Activated CD8-positive, alpha-beta memory T cell treated with anti-CD3 and anti-CD28 coated beads, Interleukin-2, amount 50 U/mL, for 24 hours (primary cell): ENCODE data around the gene CHAT.

Source experiments
- DNase-seq: peaks from one replicate; pipeline ENCODE4 v3.0.0-alpha.2; 2020; ENCODE audit errors: extremely low read depth

Gene CHAT

GRCh38 chr10:49612513-49613164 is 1.2 kb upstream of the CHAT start:
- no peak for DNase-seq

GRCh38 chr10:49613165-49613881 is 514 bp upstream of the CHAT start:
- no peak for DNase-seq

GRCh38 chr10:49614242-49615198 is 683 bp downstream of the CHAT start:
- no peak for DNase-seq

GRCh38 chr10:49615213-49615612 is 1.4 kb downstream of the CHAT start:
- no peak for DNase-seq

GRCh38 chr10:49615721-49616120 is 1.9 kb downstream of the CHAT start:
- DNase-seq: no peak

GRCh38 chr10:49616421-49617101 is 2.7 kb downstream of the CHAT start:
- DNase-seq: no peak

- no peak for DNase-seq
Measured at GRCh38 chr10:49617121-49618020, 3.5 kb downstream of the CHAT start.

GRCh38 chr10:49618821-49619220 is 5.0 kb downstream of the CHAT start:
- no peak for DNase-seq

- no peak for DNase-seq
Measured at GRCh38 chr10:49619613-49620012, 5.8 kb downstream of the CHAT start.

- DNase-seq: no peak
Measured at GRCh38 chr10:49620286-49620810, 6.5 kb downstream of the CHAT start.

- no peak for DNase-seq
Measured at GRCh38 chr10:49620841-49621378, 7.1 kb downstream of the CHAT start.

GRCh38 chr10:49621561-49621960 is 7.7 kb downstream of the CHAT start:
- DNase-seq: no peak

GRCh38 chr10:49622426-49623425 is 8.9 kb downstream of the CHAT start:
- no peak for DNase-seq

- DNase-seq: no peak
Measured at GRCh38 chr10:49624629-49625028, 10.8 kb downstream of the CHAT start.

- no peak for DNase-seq
Measured at GRCh38 chr10:49625411-49625810, 11.6 kb downstream of the CHAT start.

GRCh38 chr10:49627038-49627437 is 13.2 kb downstream of the CHAT start:
- no peak for DNase-seq

GRCh38 chr10:49627644-49628247 is 13.9 kb downstream of the CHAT start:
- no peak for DNase-seq

- no peak for DNase-seq
Measured at GRCh38 chr10:49628599-49628998, 14.8 kb downstream of the CHAT start.
